B cell (primary cell): ENCODE results near the gene GNAI3. TPM values are rescaled to one million over a fixed set of nuclear protein-coding genes. Genes with fewer than 3 reads are reported as not detected.

Experiments
- ATAC-seq: fragments of 200-7000 bp; cut with Tn5 transposase; one replicate; pipeline ENCODE4 v1.10.0; 2021; ENCODE audit warnings: low read depth, mild to moderate bottlenecking, moderate number of reproducible peaks, moderate library complexity
- CTCF ChIA-PET: fragments of 350-600 bp; sonication (Branson Sonifier 250); formaldehyde crosslinking; loops from one replicate; lab custom pipeline; 2021; ENCODE audit warnings: antibody characterized with exemption, inconsistent platforms; lab: Charles Lee
- POLR2A ChIA-PET: fragments of 350-600 bp; sonication (Branson Sonifier 250); formaldehyde crosslinking; loops from one replicate; lab custom pipeline; 2021; ENCODE audit warnings: antibody characterized with exemption; lab: Charles Lee
- DNase-seq: peaks from one replicate; pipeline ENCODE4 v3.0.0; 2013
- H2AFZ ChIP-seq: 2 replicates; pipeline ENCODE4 v1.6.1; 2012; ENCODE audit warnings: mild to moderate bottlenecking, low read depth, low read length; ENCODE audit not compliant: insufficient read depth, poor library complexity, severe bottlenecking
- H3K27ac ChIP-seq, 2 donors: 1 replicate in 1 of 2; 2 replicates in 1 of 2; pipeline ENCODE4 v1.5.1; 2012 to 2013; ENCODE audit warnings: low read length in 2 of 2, mild to moderate bottlenecking in 2 of 2, moderate library complexity in 1 of 2
- H3K27me3 ChIP-seq, 4 experiments: fragments of 200-600 bp in 1 of 4; sonication (generic) in 1 of 4; replicated peaks in 1 of 4; 1 replicate in 2 of 4; 2 replicates in 2 of 4; pipeline versions ENCODE4 v1.6.1 to v1.7.0; 2013 to 2016; ENCODE audit warnings: low read length in 3 of 4, mild to moderate bottlenecking in 2 of 4, mixed read lengths in 1 of 4, moderate library complexity in 1 of 4; ENCODE audit not compliant: insufficient read depth in 4 of 4, control insufficient read depth in 3 of 4; ENCODE audit errors: control extremely low read depth in 1 of 4
- H3K36me3 ChIP-seq, 2 experiments: replicated peaks in 1 of 2; 1 replicate in 1 of 2; 2 replicates in 1 of 2; pipeline versions ENCODE4 v1.6.1 to v1.7.1; 2013; ENCODE audit warnings: low read length in 1 of 2; ENCODE audit not compliant: insufficient read depth in 2 of 2, control insufficient read depth in 1 of 2; ENCODE audit errors: control extremely low read depth in 1 of 2, extremely low read depth in 1 of 2
- H3K4me1 ChIP-seq, 2 donors: fragments of 200-600 bp in 1 of 2; sonication (generic) in 1 of 2; 1 replicate in 1 of 2; 2 replicates in 1 of 2; pipeline versions ENCODE4 v1.5.1 to v1.6.1; 2013 to 2017; ENCODE audit warnings: low read length in 2 of 2; ENCODE audit not compliant: control insufficient read depth in 2 of 2, insufficient read depth in 2 of 2
- H3K4me2 ChIP-seq: replicated peaks from 2 replicates; pipeline ENCODE3; 2012; ENCODE audit warnings: mild to moderate bottlenecking, low read depth, low read length; ENCODE audit not compliant: poor library complexity, severe bottlenecking
- H3K4me3 ChIP-seq, 5 experiments: fragments of 200-600 bp in 1 of 5; sonication (generic) in 1 of 5; 1 replicate in 3 of 5; 2 replicates in 2 of 5; pipeline versions ENCODE4 v1.5.1 to v1.7.0; 2011 to 2016; ENCODE audit warnings: low read length in 4 of 5, mild to moderate bottlenecking in 4 of 5, low read depth in 2 of 5, control low read depth in 1 of 5, moderate library complexity in 1 of 5; ENCODE audit not compliant: insufficient read depth in 1 of 5; ENCODE audit errors: control extremely low read depth in 1 of 5, extremely low read depth in 1 of 5
- H3K79me2 ChIP-seq: fragments of 200-600 bp; sonication (generic); one replicate; pipeline ENCODE4 v1.6.0; 2016; ENCODE audit warnings: low read length; ENCODE audit not compliant: control insufficient read depth, insufficient read depth
- H3K9ac ChIP-seq: fragments of 200-600 bp; sonication (generic); 2 replicates; pipeline ENCODE4 v1.6.1; 2017; ENCODE audit warnings: mild to moderate bottlenecking, low read length, moderate library complexity
- H3K9me3 ChIP-seq, 3 donors: one replicate each; pipeline versions ENCODE4 v1.6.1 to v1.7.1; 2013; ENCODE audit warnings: low read length in 2 of 3; ENCODE audit not compliant: control insufficient read depth in 2 of 3, insufficient read depth in 1 of 3; ENCODE audit errors: control extremely low read depth in 1 of 3
- H4K20me1 ChIP-seq: 2 replicates; pipeline ENCODE4 v1.6.0; 2012; ENCODE audit warnings: mild to moderate bottlenecking, low read length; ENCODE audit not compliant: insufficient read depth, control insufficient read depth, poor library complexity, severe bottlenecking
- H3K27ac Mint-ChIP-seq: one replicate; pipeline ENCODE4 v1.8.0; 2021; ENCODE audit warnings: mixed read lengths
- H3K27me3 Mint-ChIP-seq: one replicate; pipeline ENCODE4 v1.8.0; 2021; ENCODE audit warnings: mixed read lengths
- H3K4me1 Mint-ChIP-seq: one replicate; pipeline ENCODE4 v1.8.0; 2021; ENCODE audit warnings: mixed read lengths
- H3K4me3 Mint-ChIP-seq: one replicate; pipeline ENCODE4 v1.8.0; 2021; ENCODE audit warnings: mixed read lengths
- H3K9me3 Mint-ChIP-seq: one replicate; pipeline ENCODE4 v1.8.0; 2022; ENCODE audit warnings: mixed read lengths; ENCODE audit not compliant: insufficient read depth
- EZH2 ChIP-seq: IDR thresholded peaks from 2 replicates; pipeline ENCODE4 v1.6.1; 2012; ENCODE audit warnings: borderline replicate concordance, low read depth, mild to moderate bottlenecking, moderate library complexity, low read length; ENCODE audit not compliant: insufficient read depth, poor library complexity, severe bottlenecking
- WGBS: methylation state at CpG from one replicate; pipeline ENCODE4 v1.1.5; 2013; ENCODE audit warnings: missing lambda C conversion rate; ENCODE audit not compliant: insufficient coverage; 5-methylcytosine and 5-hydroxymethylcytosine counted together
- intact Hi-C: fragments of 100-400 bp; cut with micrococcal nuclease; formaldehyde crosslinking; loops from one replicate; pipeline ENCODE4 v1.10.0; 2022
- polyA plus RNA-seq: library from polyadenylated mRNA; depleted of rRNA; stranded (reverse); fragments of >200 nt; gene quantifications from 2 replicates; pipeline ENCODE4 v1.2.3, GENCODE V29; 2012
- total RNA-seq, 2 donors: library from RNA; stranded (reverse); fragments of 120-200 nt in 1 of 2; gene quantifications; 1 replicate in 1 of 2; 2 replicates in 1 of 2; pipeline versions ENCODE4 v1.2.3 to v1.2.4, GENCODE V29; 2013 to 2022
- TF ChIP-seq, protein P1 (sequence below): fragments of 200-600 bp; IDR thresholded peaks from one replicate; pipeline ENCODE4 v1.8.0; 2022; ENCODE audit warnings: antibody characterized with exemption, mild to moderate bottlenecking

Gene GNAI3
- total and polyA plus RNA-seq, 2 donors (not counting 1 experiment from before 2014, with no cell fraction given), result 1.6 to 8.5 TPM

DNA sequence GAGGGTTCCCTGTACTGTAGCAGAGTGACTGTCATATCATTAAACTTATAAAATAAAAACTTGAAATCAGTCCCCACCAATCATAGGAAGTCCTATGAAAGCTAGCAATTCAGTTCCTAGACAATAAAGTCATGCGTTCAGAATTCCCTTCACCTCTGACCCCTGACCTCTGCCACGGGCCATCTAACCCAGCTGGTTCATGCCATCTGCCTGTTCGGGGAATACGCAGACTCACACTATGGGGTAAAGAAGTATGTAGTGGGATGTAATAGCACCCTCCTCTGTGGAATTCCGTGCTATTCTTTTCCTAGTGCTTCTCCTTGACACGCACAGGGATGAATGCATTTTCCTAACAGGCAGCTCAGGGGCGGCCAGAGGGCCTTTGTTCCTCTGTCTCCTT is 109.6 kb downstream of the GNAI3 start:
- WGBS, result 94% methylated on average over 2 of the region's 7 CpGs
- TF ChIP-seq, protein P1, sequence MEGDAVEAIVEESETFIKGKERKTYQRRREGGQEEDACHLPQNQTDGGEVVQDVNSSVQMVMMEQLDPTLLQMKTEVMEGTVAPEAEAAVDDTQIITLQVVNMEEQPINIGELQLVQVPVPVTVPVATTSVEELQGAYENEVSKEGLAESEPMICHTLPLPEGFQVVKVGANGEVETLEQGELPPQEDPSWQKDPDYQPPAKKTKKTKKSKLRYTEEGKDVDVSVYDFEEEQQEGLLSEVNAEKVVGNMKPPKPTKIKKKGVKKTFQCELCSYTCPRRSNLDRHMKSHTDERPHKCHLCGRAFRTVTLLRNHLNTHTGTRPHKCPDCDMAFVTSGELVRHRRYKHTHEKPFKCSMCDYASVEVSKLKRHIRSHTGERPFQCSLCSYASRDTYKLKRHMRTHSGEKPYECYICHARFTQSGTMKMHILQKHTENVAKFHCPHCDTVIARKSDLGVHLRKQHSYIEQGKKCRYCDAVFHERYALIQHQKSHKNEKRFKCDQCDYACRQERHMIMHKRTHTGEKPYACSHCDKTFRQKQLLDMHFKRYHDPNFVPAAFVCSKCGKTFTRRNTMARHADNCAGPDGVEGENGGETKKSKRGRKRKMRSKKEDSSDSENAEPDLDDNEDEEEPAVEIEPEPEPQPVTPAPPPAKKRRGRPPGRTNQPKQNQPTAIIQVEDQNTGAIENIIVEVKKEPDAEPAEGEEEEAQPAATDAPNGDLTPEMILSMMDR, result no peak
- no peak for TF ChIP-seq EZH2
- Histone ChIP-seq H3K4me2 (no peak overlapping the region), H4K20me1 (no peaks in the 10 kb centered on the region), H3K9ac (no peak overlapping the region), H3K4me1 (peaks cover 11 to 17% of the 10 kb centered on the region in 2 donors), H3K27me3 (no peaks in the 10 kb centered on the region), H3K36me3 (peaks cover 0 to 16% of the 10 kb centered on the region in 2 experiments), H2AFZ (no peak overlapping the region), H3K4me3 (no peak overlapping the region), H3K27ac (no peak overlapping the region), H3K79me2 (no peaks in the 10 kb centered on the region), H3K9me3 (no peaks in the 10 kb centered on the region)
- DNase-seq (no peak), ATAC-seq (no peak)
- CTCF ChIA-PET, result interaction anchor here (1.0 to 5.8 kb wide), 3 partner anchors 17 to 327 kb away, joined by 3 to 42 read pairs (median 18); partner anchors contain the start of gene AHCYL1
- Mint-ChIP-seq H3K27ac (no peak overlapping the region), H3K4me1 (peaks cover 23% of the 10 kb centered on the region), H3K27me3 (peaks cover 3% of the 10 kb centered on the region), H3K4me3 (no peak overlapping the region), H3K9me3 (no peaks in the 10 kb centered on the region)
- intact Hi-C loops, result loop anchor here (2.0 to 10.0 kb wide), 2 partner anchors 109 to 173 kb away; partner anchors contain the start of genes ATXN7L2 and GNAI3
- POLR2A ChIA-PET, result no interaction called here

DNA sequence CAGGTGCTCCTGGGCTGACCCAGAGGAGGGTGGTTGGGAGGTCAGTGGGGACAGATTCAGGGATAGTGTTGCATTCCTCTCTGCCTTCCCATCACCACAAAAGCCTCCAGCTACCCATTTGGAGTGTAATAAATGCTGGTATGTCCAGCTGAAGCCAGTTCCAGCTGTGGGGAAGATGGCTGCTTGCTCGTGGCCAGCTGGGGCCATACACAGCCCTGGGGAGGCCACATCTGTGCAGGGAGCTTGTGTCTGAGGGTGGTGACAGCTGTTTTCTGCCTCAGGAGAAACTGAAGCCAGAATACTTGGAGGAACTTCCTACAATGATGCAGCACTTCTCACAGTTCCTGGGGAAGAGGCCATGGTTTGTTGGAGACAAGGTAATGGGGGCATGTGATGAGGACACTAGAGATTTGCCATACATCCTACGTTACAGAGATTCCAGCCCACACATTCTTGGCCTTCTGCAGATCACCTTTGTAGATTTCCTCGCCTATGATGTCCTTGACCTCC is 110.2 kb downstream of the GNAI3 start:
- CTCF ChIA-PET, result interaction anchor here (1.0 to 5.8 kb wide), 2 partner anchors 17 to 116 kb away, joined by 3 to 42 read pairs; no protein-coding TSS in a partner anchor
- intact Hi-C loops, result loop anchor here (10.0 kb wide), 1 partner anchor 174 kb away; the partner anchor contains the start of gene ATXN7L2

More for the DNA sequence above, 110.2 kb downstream of the GNAI3 start:
- Histone ChIP-seq H3K4me1 (peaks cover 11 to 17% of the 10 kb centered on the region in 2 donors), H3K36me3 (peaks cover 0 to 16% of the 10 kb centered on the region in 2 experiments), H2AFZ (no peak overlapping the region), H3K79me2 (no peaks in the 10 kb centered on the region), H3K4me3 (no peak overlapping the region), H3K9ac (no peak overlapping the region), H4K20me1 (no peaks in the 10 kb centered on the region), H3K27me3 (no peaks in the 10 kb centered on the region), H3K4me2 (no peak overlapping the region), H3K27ac (no peak overlapping the region), H3K9me3 (no peaks in the 10 kb centered on the region)
- POLR2A ChIA-PET, result no interaction called here
- DNase-seq, result no peak
- TF ChIP-seq, protein P1, result no peak
- no peak for TF ChIP-seq EZH2
- no peak for ATAC-seq
- no peaks in the 10 kb centered on the region for H3K9me3 Mint-ChIP-seq
- peaks cover 24% of the 10 kb centered on the region for H3K4me1 Mint-ChIP-seq
- 59% methylated on average over 2 of the region's 3 CpGs for WGBS
- no peaks in the 10 kb centered on the region for H3K27me3 Mint-ChIP-seq
- no peak overlapping the region for H3K4me3 Mint-ChIP-seq
- no peak overlapping the region for H3K27ac Mint-ChIP-seq
